AG10803 (cell line): ENCODE results near the gene LYSMD1.

ENCODE experiments used
- DNase-seq: peaks from one replicate; pipeline ENCODE4 v3.0.0; 2010; ENCODE audit warnings: low read depth
- H3K4me3 ChIP-seq: 2 replicates; pipeline ENCODE4 v1.5.1; 2011; ENCODE audit warnings: mild to moderate bottlenecking, low read length, control low read depth
- CTCF ChIP-seq: conservative IDR thresholded peaks from 2 replicates; pipeline ENCODE4 v1.5.1; 2011; ENCODE audit warnings: mild to moderate bottlenecking, low read length, control low read depth, inconsistent platforms

Gene LYSMD1

GRCh38 chr1:151130987-151131586 lies 34.6 kb downstream of the LYSMD1 start:
- DNase-seq, result peak; percentile 82
- peak overlapping the region; percentile 53 for H3K4me3 ChIP-seq
- TF ChIP-seq CTCF, result 0 out of 2 replicates have a peak, but pooled peaks have one; percentile 13

- no peak for TF ChIP-seq CTCF
- no peak for DNase-seq
- no peak overlapping the region for H3K4me3 ChIP-seq
These were observed 36.9 kb downstream of the LYSMD1 start for GRCh38 chr1:151128800-151129199.

- DNase-seq, result no peak
- no peak for TF ChIP-seq CTCF
- H3K4me3 ChIP-seq, result no peak overlapping the region
These were observed 40.8 kb downstream of the LYSMD1 start for GRCh38 chr1:151124763-151125403.

- DNase-seq, result no peak
- no peak overlapping the region for H3K4me3 ChIP-seq
- TF ChIP-seq CTCF, result no peak
These were observed 51.8 kb downstream of the LYSMD1 start for GRCh38 chr1:151113877-151114276.
